ENCODE results near the gene FAM228B.
"Not testable (repeated sequence)": the region's sequence is repeated elsewhere in the genome, so short reads cannot be mapped to it uniquely, and the experiment has no call there.

Gene FAM228B

DNA sequence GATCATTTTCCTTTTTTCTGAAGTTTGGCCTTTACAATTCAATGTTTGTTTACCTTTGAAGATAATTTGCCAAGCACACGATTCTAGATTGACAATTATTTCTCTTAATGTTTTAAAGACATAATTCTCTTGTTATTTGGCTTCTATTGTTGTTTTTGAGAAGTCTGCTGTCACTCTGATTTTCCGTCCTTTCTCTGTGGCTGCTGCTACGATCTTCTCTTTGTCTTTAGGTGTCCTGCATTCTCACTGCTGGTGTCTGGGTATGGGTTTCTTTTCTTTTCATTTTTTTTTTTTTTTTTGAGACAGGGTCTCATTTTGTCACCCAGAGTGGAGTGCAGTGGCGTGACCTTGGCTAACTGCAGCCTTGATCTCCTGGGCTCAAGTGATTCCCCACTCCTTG is 36.4 kb downstream of the FAM228B start:
- DNase-seq (ENCODE audit: low read depth in 2 of 2), result no peak

DNA sequence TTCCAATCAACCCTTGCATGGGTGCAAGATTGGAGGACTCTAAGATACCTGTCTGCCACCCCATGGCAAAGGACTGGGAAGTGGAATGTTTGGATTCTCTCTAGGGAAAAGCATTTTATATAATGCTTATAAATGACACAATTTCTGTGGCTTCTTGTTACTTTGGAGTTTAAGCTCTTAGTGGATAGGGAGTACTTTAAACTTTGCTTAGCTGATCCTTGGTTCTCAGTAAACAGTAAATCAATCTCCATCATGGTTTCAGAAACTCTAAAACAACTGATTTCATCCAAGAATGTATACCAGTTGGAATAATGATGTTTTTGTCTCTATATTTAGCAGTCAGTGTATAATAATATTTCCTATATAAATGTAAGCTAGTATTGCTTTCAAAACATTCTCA is 37.5 kb downstream of the FAM228B start:
- DNase-seq (ENCODE audit: low read depth in 2 of 2), result no peak

DNA sequence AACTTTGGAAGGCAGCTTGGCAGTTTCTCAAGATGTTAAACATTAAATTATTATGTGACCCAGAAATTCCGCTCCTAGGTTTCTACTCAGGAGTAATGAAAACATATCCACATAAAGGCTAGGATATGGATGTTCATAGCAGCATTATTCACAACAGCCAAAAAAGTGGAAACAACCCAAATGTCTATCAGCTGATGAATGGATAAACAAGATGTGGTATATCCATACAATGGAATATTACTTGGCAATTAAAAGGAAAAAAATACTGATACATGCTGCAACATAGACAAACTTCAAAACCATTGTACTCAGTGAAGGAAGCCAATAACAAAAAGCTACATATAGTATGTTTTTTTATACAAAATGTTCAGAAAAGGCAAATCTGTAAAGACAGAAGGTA is 39.2 kb downstream of the FAM228B start:
- DNase-seq (ENCODE audit: low read depth in 2 of 2), result no peak

DNA sequence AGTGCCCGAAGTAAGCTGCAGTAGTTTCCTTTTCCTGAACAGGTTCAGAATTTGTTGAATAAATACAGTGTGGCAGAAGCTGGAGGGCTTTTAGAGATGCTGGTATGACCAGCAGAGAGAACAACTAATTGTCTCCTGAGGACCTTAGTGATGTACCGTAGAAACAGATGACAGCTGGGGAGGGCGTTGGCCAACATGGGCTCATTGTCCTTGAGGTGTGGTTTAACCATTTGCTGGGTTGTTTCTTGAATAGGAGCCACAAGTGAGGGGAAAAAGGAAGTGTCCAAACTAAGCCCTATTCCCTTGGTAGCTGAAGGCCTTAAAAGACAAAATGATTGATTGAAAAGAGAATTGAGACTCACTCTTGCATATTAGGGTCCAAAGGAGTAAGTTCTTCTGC is 39.9 kb downstream of the FAM228B start:
- no peak for DNase-seq (ENCODE audit: low read depth in 2 of 2)

DNA sequence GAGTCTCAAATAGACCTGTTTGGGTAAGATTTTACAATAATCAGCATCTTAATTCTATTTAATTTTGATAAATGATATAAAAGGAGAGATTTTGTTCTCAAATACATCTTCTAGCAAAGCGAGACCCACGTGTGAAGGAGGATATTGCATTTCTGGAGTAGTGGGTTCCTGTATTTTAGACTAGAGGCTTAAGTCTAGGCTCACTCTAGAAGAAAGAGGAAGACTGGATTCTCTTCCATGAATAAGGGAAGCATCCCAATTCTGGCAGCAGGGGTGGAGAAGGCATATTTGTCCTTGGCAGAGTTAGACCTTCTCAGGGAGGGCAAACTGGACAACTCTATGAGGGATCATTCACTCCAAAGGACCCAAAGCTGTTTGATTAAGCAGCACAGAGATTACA is 40.3 kb downstream of the FAM228B start:
- DNase-seq (ENCODE audit: low read depth in 2 of 2), result no peak

DNA sequence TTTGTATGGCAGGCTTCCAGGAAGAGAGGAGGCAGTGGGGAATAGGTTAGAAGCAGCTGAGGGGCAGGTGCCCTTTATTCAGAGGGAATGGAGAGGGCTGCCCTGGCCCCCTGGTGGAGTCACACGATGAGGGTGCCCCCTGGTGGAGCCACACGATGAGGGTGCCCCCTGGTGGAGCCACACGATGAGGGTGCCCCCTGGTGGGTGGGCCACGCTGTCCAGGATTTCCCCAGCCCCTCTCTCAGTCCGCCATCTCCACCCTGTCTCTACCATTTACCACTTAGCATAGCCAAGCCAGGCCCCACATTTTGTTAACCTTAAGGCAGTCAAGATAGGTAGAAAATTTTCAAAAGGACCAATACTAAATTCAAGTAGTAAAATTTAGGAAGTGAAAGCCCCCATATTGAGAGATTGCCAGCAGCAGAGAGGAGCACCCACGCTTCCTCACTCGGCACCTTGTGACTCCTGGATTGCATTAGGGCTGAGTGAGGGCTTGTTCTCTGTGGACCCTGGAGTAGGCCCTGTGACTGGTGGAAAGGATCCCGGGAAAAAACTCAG is 41.2 kb downstream of the FAM228B start:
- DNase-seq (ENCODE audit: low read depth in 2 of 2), result peak; percentile 18 to 21

DNA sequence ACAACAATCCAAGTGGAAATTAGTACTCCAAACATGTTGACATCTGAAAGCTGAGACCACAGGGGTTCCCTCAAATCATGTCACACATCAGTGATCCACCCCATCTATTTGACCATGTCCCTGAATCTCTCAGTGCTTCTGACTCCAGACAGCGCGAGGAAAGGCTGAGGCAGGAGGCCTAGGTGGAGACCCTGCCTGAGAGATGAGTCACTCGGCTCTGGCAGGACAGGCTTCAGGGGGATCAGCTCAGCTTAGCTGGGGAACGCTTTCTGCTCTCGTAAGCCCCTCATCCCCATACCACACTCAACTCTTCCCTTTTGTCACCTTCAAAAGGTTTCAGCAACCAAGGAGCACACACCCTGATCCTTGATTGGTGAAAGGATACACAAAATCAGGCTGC is 45.8 kb downstream of the FAM228B start:
- no peak for DNase-seq (ENCODE audit: low read depth in 2 of 2)

DNA sequence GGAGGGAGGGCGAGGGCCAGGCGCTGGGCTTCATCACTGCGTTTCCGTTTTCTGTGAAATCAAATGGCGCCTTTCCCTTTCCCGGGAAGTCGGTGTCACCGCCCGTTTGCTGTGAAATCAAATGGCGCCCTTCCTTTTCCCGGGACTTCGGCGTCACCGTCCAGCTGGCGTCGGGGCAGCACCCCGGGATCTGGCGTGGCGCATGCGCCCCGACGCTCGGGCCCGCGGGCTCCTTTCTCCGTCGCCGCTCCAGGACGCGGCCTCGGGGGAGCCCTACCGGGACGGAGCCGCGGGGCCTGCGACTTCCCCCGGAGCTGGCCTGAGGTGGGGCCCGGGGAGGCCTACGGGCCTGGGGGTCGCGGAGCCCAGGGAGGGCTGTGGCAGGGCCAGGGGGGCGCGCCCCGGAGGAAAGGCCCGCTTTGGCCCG is 51.6 kb downstream of the FAM228B start, which contains the start of gene FAM228A:
Gene FAM228A, plus strand, starts transcription at position 203 of the 427 bp plus-strand sequence. CDS start 428 bp downstream, outside the sequence.
- no peak for DNase-seq (ENCODE audit: low read depth in 2 of 2)

DNA sequence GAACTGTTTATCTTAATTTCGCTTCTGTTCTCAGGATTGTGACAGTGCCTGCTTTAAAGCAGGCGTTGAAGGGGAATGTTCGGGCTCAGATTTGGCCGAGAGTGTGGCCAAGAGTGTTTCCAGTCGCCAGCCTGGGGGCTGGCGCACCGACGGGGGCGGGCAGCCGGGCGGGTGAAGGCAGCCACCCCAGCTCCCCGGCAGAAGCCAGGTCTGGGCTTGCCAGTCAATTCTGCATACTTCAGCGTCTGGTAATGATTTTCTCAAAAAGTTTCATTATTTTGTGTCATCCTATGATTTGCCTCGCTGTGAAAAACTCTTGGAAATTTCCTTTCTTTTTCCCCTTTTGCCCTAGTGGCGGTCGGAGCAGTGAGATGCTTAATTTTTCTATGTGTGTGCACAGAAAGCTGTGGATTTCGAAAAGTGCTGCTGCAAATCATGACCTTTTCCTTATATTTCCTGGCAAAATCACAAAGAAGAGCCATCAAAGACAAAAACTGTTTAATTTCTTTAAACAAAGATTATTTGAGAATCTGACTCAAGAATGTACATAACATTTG is 52.4 kb downstream of the FAM228B start:
- no peak for DNase-seq (ENCODE audit: low read depth in 2 of 2)

DNA sequence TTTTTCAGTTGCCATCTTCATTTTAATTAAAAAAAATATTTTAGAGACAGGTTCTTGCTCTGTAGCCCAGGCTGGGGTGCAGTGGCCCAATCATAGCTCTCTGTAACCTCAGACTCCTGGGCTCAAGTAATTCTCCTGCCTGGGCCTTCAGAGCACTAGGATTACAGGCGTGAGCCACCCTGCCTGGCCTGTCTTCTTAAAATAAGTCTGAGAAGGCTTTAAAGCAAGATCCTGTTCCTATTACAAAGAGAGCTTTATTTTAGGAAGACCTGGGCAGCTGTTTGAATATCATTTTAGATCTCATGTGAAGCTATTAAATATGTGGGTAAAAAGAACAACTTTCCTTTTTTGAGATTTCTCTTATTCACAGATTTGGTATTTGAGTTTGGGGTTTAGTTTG is 53.1 kb downstream of the FAM228B start:
- DNase-seq (ENCODE audit: low read depth in 2 of 2), result no peak

DNA sequence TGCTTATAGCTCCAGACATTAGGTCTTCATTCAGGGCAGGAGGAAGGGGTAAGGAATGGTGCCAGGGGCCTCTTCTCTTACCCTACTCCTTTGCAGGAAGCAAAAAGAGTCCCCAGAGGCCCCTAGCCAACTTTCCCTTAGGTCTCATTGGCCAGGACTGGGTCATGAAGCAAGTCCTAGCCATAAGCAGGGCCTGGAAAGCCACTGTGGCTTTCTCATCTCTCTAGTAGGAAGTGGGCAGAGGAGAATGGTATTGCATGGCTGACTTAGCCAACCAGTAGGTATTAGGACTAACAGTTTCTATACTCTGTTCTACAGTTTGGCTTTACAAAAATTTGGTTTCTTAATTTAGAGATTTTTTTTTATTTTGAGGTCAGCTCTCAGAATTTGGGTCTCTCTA is 56.4 kb downstream of the FAM228B start:
- no peak for DNase-seq (ENCODE audit: low read depth in 2 of 2)

DNA sequence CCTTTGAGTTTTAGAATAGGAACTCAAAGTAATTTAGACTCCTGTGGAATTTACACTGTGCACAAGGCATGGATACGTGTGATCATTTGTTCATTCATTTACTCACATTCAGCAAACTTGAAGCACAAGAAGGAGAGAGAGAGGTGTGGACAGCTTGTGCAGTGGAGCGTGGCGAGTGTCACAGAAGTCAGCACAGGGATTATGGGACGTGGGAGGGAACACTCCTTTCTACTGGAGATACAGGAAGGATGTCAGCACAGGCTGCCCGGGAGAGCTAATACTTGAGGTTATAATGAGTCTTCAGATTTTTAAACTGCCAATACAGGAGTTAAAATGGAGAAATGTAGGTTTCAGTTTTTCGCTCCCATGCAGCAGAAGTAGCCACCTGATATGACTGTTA is 58.6 kb downstream of the FAM228B start:
- DNase-seq (ENCODE audit: low read depth in 2 of 2), result no peak

DNA sequence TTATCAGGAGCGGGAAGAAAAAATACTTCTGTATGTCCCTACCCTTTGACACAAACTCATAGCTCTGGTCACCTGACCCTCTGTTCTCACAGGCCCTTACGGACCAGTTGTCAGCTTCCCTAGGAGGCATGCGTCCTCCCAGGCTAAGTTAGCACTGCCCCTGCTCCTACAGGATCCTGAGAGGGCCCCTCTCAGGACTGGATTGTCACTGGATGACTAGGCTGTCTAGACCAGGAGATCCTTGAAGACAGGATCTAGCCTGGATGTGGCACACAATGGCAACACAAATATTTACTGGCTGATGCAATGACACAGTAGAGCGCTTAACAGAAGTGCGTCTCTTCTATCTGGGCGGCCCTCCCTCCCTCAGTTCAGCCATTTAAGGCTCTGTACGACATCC is 59.2 kb downstream of the FAM228B start:
- no peak for DNase-seq (ENCODE audit: low read depth in 2 of 2)

DNA sequence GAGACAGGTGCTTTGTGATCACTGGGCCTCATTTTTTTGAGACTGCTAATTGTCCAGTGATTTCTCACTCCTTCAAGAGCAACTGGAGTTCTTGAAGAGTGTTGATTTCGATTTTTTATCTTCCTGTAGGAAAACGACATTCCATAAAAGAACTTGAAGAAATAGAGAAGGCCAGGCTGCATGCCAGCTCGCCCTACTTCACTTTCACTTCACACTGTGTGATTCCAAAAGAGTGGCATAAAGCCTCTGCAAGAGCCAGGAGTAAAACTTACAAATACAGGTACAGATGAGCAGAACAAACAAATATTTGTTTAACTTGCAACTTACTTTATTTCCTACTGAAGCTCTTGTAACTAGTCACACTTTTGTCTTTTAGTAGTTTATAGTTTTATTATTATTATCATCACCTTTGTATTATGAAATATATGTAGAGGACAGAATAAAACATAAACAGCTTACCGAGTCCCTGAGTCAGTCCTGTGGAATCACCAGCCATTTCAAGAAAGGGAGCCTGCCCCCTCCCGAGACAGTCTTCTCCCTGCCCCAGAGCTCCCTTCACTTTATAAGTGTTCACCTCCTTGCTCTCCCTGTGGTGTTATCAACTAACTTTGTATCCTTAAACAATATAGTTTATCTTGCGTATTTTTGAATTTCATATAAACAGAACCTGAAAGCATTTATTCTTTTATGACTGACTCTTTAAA is 60.2 kb downstream of the FAM228B start:
- no peak for DNase-seq (ENCODE audit: low read depth in 2 of 2)

DNA sequence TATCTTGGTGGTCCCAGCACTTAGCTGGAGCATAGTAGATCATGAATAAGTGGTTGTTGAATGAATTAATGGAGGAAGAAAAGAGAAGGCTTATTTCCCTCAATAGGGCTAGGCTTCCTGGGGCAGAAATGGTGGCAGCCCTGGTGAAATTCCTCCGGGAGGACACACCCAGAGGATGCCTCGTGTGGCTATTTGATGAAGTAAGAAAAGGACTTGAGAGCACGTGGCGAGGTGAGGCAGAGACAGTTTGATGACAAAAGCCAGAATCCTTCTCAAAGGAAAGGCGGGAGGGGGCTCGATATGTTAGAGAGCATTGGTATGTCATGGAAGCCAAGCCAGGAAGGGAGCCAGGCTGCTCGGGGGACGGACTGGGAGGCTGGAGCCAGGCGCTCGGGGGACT is 66.3 kb downstream of the FAM228B start:
- no peak for DNase-seq (ENCODE audit: low read depth in 2 of 2)

DNA sequence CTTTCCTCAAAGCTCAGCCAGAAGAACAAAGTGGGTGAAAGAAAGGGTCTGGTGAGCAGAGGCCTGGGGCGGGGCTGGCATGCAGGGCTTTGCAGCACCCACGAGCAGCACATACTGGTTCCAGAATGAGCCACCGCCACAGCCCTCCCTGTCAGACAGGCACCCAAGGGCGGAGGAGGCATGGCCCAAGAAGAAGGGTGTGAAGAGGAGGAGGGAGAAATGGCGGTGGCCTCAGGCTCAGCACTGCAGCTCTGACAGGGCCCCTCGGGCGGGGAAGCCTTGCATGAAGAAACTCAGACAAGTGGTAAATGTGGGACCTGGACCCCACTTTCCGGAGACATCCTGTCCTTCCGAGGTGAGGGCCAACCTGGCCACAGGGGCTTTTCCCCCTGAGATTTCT is 67.2 kb downstream of the FAM228B start:
- no peak for DNase-seq (ENCODE audit: low read depth in 2 of 2)

DNA sequence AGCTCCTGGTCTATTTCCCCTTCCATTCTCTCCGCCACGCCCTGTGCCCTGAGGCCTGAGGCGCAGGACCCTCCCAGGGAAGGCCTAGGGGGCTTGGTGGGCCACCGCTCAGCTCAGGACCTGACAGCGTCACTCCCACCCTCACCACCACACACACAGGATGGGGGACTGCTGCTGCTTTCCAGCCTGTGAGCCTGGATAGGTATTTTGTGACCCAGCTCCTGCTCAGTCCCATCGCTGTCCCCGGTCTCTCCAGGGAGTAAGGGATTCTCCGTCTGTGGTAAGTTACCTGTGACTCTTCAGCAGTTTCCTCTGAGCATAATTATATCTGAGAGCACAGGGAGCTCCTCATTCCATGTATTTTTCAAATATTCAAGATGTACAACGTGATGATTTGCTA is 67.9 kb downstream of the FAM228B start:
- DNase-seq (ENCODE audit: low read depth in 2 of 2), result no peak

DNA sequence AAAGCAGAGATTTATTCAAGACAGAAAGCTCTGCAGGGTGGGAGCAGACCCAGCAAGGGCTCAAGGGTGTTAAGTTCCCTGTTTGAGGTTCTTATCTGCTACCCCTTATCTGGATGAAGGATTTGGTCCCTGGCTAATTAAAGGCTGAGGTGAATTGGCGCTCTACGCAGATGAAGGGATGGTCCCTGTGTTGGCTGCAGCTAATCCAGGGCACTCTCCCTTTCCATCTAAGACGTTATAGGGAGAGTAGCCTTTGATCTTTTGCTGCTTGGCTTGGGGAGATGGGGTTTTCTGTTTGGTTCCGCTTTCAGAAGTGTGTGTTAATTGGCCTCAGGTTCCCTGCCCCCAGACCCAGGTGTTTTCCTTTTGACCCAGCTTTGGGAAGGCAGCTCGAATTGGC is 68.6 kb downstream of the FAM228B start:
- no peak for DNase-seq (ENCODE audit: low read depth in 2 of 2)

DNA sequence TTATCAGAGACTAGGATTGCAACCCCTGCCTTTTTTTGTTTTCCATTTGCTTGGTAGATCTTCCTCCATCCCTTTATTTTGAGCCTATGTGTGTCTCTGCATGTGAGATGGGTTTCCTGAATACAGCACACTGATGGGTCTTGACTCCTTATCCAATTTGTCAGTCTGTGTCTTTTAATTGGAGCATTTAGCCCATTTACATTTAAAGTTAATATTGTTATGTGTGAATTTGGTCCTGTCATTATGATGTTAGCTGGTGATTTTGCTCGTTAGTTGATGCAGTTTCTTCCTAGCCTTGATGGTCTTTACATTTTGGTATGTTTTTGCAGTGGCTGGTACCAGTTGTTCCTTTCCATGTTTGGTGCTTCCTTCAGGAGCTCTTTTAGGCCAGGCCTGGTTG is 73.9 kb downstream of the FAM228B start:
- not testable (repeated sequence) for DNase-seq (ENCODE audit: low read depth in 2 of 2)

DNA sequence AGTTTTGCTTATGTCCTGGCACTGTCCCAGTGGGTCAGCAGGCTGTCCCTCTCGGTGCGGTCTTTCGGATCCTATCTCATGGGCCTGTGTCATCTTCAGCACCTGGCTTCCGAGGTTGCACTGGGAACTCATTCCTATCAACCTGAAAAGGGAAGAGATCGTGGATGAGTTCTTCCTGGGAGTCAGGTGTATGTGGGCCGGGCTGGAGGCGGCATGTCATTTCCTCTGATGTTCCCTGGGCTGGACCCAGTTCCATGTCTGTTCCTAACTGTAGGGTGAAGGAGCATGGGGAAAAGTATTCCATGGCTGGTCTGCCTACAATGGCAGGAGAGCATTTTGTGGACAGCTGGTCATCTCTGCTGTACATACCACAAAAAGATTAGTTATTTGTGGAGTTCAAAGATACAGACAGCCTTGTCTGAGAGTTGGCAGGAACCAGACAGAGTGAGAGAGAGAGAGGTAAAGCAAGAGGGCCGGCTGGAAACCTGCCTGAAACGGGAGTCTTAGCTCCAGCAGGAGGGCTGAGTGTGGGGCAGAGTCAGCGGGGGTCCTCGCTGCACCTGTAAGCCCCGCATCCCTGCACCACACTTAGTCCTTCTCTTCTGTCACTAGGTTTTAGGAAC is 76.8 kb downstream of the FAM228B start:
- no peak for DNase-seq (ENCODE audit: low read depth in 2 of 2)

DNA sequence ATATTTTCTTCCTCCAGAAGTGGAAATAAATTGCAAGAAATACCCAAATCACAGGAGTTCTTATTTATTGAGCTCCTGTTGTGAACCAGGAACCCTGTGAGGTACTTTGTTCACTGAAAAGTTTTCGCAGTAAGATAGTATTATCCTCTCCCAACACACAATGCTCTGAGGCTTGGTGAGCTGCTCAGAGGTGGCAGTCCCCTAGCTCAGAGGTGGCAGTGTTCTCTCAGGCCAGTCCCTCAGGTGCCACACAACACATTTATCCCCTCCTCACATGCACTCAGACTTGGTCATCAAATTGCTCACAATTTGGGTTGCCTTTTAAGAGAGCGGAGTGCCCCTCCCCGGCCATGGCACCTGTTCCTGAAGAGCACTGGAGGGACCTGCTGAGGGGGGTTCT is 77.5 kb downstream of the FAM228B start:
- DNase-seq (ENCODE audit: low read depth in 2 of 2), result no peak

DNA sequence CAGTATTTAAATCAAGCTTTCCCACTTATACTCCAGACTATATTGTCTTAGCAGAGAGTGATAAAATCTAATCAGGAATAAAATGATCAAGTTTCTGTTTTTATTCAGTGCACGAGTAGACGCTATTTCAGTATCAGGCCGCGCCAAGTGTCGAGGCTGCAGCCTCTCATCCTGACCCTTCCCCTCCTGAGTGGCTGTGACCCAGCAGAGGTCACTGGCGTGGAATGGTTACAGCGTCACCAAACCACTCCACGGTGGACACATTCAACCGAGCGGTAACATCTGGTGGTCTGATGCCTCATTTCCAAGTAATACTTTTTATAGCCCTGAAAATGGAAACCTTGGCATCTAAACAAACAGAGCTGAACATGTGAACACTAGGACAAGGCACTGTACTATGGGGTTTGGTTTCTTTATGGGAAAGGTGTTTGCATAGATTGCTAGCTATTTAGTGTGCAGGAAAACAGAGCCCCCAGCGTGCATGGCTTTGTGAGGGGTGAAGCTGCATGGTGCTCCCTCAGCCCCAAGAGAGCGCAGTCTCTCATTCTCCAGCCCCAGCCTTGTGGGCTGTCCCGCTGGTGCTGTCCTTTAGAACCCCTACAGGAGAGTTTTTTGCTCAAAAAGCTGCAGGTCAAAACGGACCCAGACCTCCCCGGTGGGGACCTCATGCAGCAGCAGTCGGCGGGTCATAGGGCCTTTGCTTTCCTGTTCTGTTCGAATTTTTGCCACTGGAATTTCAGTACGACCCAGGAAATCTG is 79.9 kb downstream of the FAM228B start:
- DNase-seq (ENCODE audit: low read depth in 2 of 2), result no peak
